T-helper 2 cell treated with Interferon-gamma antibody and Interleukin-4, amounts not matched to agents 5 μg/mL and 100 μg/mL, for 36 hours (primary cell): Measurements from ENCODE around the gene PGD.
A peak's percentile ranks its signal among the peaks of the same experiment; 100 is the strongest.

ENCODE experiments used
- DNase-seq: peaks from one replicate; pipeline ENCODE4 v3.0.0; 2021; ENCODE audit warnings: low spot score
- H3K27ac Mint-ChIP-seq: one replicate; pipeline ENCODE4 v1.8.0; 2021; ENCODE audit warnings: mild to moderate bottlenecking, mixed read lengths
- H3K27me3 Mint-ChIP-seq: one replicate; pipeline ENCODE4 v1.8.0; 2021; ENCODE audit warnings: low read depth, mixed read lengths
- H3K36me3 Mint-ChIP-seq: one replicate; pipeline ENCODE4 v1.8.0; 2021; ENCODE audit warnings: low read depth, mixed read lengths
- H3K4me1 Mint-ChIP-seq: one replicate; pipeline ENCODE4 v1.8.0; 2021; ENCODE audit warnings: low read depth, mixed read lengths
- H3K4me3 Mint-ChIP-seq: one replicate; pipeline ENCODE4 v1.8.0; 2022; ENCODE audit warnings: mild to moderate bottlenecking, moderate library complexity, mixed read lengths
- H3K9me3 Mint-ChIP-seq: one replicate; pipeline ENCODE4 v1.8.0; 2021; ENCODE audit warnings: mixed read lengths

Gene PGD

GRCh38 chr1:10384219-10384618, 14.6 kb upstream of the PGD start:
- H3K4me3 Mint-ChIP-seq, result no peak overlapping the region
- no peaks in the 10 kb centered on the region for H3K9me3 Mint-ChIP-seq
- DNase-seq, result no peak
- no peaks in the 10 kb centered on the region for H3K36me3 Mint-ChIP-seq
- no peaks in the 10 kb centered on the region for H3K27me3 Mint-ChIP-seq
- H3K4me1 Mint-ChIP-seq, result peaks cover 7% of the 10 kb centered on the region
- no peak overlapping the region for H3K27ac Mint-ChIP-seq

DNA sequence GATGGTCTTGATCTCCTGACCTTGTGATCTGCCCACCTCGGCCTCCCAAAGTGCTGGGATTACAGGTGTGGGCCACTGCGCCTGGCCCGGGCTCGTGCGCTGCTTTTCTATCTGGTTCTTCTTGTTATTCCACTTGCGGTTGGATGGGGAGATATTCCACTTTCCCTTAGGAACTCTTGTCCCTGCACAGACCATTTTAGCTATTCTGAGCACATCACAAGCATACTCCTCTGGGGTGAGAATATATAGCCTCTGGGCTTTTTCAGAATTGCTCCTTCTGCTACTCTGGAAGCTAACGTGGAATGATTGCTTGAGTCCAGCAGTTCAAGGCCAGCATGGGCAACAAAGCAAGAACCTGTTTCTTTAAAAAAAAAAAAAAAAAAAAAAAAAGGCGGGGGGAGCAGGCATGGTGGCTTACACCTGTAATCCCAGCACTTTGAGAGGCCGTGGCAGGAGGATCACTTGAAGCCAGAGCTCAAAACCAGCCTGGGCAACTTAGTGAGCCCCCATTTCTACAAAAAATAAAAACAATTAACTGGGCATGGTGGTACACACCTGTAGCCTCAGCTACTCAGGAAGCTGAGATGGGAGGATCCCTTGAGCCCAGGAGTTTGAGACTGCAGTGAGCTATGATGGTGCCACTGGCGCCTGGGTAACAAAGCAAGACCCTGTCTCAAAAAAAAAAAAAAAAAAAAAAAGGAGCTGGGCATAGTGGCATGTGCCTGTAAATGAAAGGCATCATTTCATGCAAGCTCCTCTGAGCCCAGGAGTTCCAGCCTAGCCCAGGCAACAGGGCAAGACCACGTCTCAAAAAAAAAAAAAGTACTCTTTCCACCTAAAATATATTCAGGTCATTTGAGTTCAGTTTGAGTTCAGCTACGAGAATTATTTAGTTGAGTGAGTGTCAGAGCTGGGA, 11.8 kb upstream of the PGD start:
- Mint-ChIP-seq H3K4me3 (no peak overlapping the region), H3K9me3 (no peaks in the 10 kb centered on the region), H3K36me3 (no peaks in the 10 kb centered on the region), H3K4me1 (peaks cover 7% of the 10 kb centered on the region), H3K27me3 (no peaks in the 10 kb centered on the region), H3K27ac (no peak overlapping the region)
- no peak for DNase-seq

GRCh38 chr1:10387677-10388386, 11.0 kb upstream of the PGD start:
- Mint-ChIP-seq H3K36me3 (no peaks in the 10 kb centered on the region), H3K27me3 (no peaks in the 10 kb centered on the region), H3K4me1 (peaks cover 7% of the 10 kb centered on the region), H3K27ac (no peak overlapping the region), H3K9me3 (no peaks in the 10 kb centered on the region), H3K4me3 (no peak overlapping the region)
- DNase-seq, result no peak

- no peaks in the 10 kb centered on the region for H3K36me3 Mint-ChIP-seq
- no peak overlapping the region for H3K4me3 Mint-ChIP-seq
- H3K27ac Mint-ChIP-seq, result no peak overlapping the region
Observed at GRCh38 chr1:10388387-10388715, 10.5 kb upstream of the PGD start.

GRCh38 chr1:10389271-10389973, 9.4 kb upstream of the PGD start:
- Mint-ChIP-seq H3K27me3 (no peaks in the 10 kb centered on the region), H3K9me3 (no peaks in the 10 kb centered on the region), H3K36me3 (peaks cover 1% of the 10 kb centered on the region), H3K27ac (no peak overlapping the region), H3K4me3 (no peak overlapping the region), H3K4me1 (peaks cover 7% of the 10 kb centered on the region)
- DNase-seq, result no peak

More at GRCh38 chr1:10388387-10388715, 10.5 kb upstream of the PGD start:
- H3K9me3 Mint-ChIP-seq, result no peaks in the 10 kb centered on the region
- H3K27me3 Mint-ChIP-seq, result no peaks in the 10 kb centered on the region
- peaks cover 7% of the 10 kb centered on the region for H3K4me1 Mint-ChIP-seq
- DNase-seq, result no peak

GRCh38 chr1:10396870-10397269, 2.0 kb upstream of the PGD start:
- H3K9me3 Mint-ChIP-seq, result no peaks in the 10 kb centered on the region
- DNase-seq, result no peak
- H3K36me3 Mint-ChIP-seq, result peaks cover 15% of the 10 kb centered on the region
- H3K27ac Mint-ChIP-seq, result no peak overlapping the region
- peaks cover 23% of the 10 kb centered on the region for H3K4me1 Mint-ChIP-seq
- H3K4me3 Mint-ChIP-seq, result peak overlapping the region; percentile 56
- H3K27me3 Mint-ChIP-seq, result no peaks in the 10 kb centered on the region

DNA sequence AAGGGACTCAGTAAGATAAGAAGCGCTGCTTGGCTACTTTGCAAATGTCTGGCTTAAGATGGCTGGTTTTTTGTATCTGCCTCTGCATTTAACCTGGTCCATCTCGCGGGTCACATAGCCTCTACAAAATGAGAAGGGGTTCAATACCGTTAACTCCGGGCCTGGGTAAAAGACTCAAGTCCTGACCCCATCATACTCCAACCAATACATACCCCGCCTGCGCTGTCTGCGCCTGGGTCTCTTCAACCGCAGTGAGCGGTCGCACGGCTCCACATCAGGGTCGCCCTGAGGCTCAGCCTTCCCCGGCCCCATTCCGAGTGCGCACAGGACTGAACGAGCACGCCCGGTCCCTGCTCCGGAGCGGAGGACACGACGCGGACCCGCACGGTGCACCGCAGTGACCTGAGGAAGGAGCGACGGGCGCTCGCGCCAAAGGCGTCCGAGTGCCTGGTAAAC, 558 bp upstream of the PGD start:
- H3K27me3 Mint-ChIP-seq, result no peaks in the 10 kb centered on the region
- H3K27ac Mint-ChIP-seq, result peak overlapping the region; percentile 78
- DNase-seq, result no peak
- peaks cover 19% of the 10 kb centered on the region for H3K36me3 Mint-ChIP-seq
- peaks cover 23% of the 10 kb centered on the region for H3K4me1 Mint-ChIP-seq
- no peaks in the 10 kb centered on the region for H3K9me3 Mint-ChIP-seq
- H3K4me3 Mint-ChIP-seq, result peak overlapping the region; percentile 92

GRCh38 chr1:10399444-10399941, 629 bp downstream of the PGD start:
- Mint-ChIP-seq H3K4me3 (peak overlapping the region; percentile 92), H3K36me3 (peaks cover 27% of the 10 kb centered on the region), H3K4me1 (peaks cover 26% of the 10 kb centered on the region), H3K27me3 (no peaks in the 10 kb centered on the region), H3K27ac (peak overlapping the region; percentile 74), H3K9me3 (no peaks in the 10 kb centered on the region)
- DNase-seq, result peak; percentile 15

- Mint-ChIP-seq H3K9me3 (no peaks in the 10 kb centered on the region), H3K27ac (peak overlapping the region; percentile 74), H3K4me3 (peak overlapping the region; percentile 92), H3K36me3 (peaks cover 29% of the 10 kb centered on the region), H3K4me1 (peaks cover 26% of the 10 kb centered on the region), H3K27me3 (no peaks in the 10 kb centered on the region)
- DNase-seq, result no peak
Observed at GRCh38 chr1:10400013-10400412, 1.1 kb downstream of the PGD start.

- no peaks in the 10 kb centered on the region for H3K9me3 Mint-ChIP-seq
- no peak overlapping the region for H3K4me3 Mint-ChIP-seq
- H3K27me3 Mint-ChIP-seq, result no peaks in the 10 kb centered on the region
- no peak overlapping the region for H3K27ac Mint-ChIP-seq
- peaks cover 26% of the 10 kb centered on the region for H3K4me1 Mint-ChIP-seq
- no peak for DNase-seq
- H3K36me3 Mint-ChIP-seq, result peaks cover 29% of the 10 kb centered on the region
Observed at GRCh38 chr1:10401281-10401680, 2.4 kb downstream of the PGD start.

GRCh38 chr1:10402729-10403274, 3.9 kb downstream of the PGD start:
- Mint-ChIP-seq H3K27me3 (no peaks in the 10 kb centered on the region), H3K9me3 (no peaks in the 10 kb centered on the region), H3K4me3 (no peak overlapping the region), H3K36me3 (peaks cover 38% of the 10 kb centered on the region), H3K4me1 (peaks cover 23% of the 10 kb centered on the region), H3K27ac (no peak overlapping the region)
- DNase-seq, result no peak

DNA sequence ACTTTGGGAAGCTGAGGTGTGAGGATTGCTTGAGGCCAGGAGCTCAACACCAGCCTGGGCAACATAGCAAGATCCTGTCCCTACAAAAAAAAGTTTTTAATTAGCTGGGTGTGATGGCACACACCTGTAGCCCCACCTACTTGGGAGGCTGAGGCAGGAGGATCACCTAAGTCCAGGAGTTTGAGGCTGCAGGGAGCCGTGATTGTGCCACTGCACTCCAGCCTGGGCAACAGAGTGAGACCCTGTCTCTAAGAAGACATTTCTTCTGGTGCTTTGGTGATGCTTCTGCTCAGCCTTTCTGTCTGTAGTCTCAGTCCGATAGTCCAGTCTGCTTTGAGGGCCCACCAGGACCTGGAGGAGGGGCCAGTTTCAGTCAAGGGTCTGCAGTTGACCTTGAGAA, 8.3 kb downstream of the PGD start:
- peaks cover 3% of the 10 kb centered on the region for H3K4me1 Mint-ChIP-seq
- peaks cover 55% of the 10 kb centered on the region for H3K36me3 Mint-ChIP-seq
- no peaks in the 10 kb centered on the region for H3K9me3 Mint-ChIP-seq
- H3K27ac Mint-ChIP-seq, result no peak overlapping the region
- DNase-seq, result no peak
- H3K4me3 Mint-ChIP-seq, result no peak overlapping the region
- H3K27me3 Mint-ChIP-seq, result no peaks in the 10 kb centered on the region

- H3K9me3 Mint-ChIP-seq, result no peaks in the 10 kb centered on the region
- no peak for DNase-seq
- H3K27me3 Mint-ChIP-seq, result no peaks in the 10 kb centered on the region
- H3K27ac Mint-ChIP-seq, result peak overlapping the region; percentile 93
- H3K4me3 Mint-ChIP-seq, result peak overlapping the region; percentile 70
- H3K4me1 Mint-ChIP-seq, result peaks cover 8% of the 10 kb centered on the region
- peaks cover 66% of the 10 kb centered on the region for H3K36me3 Mint-ChIP-seq
Observed at GRCh38 chr1:10415211-10415930, 16.5 kb downstream of the PGD start.
